Upper lobe of right lung (tissue), 1 donor: ENCODE results near the gene LFNG. TPM values are rescaled to one million over a fixed set of nuclear protein-coding genes. Genes with fewer than 3 reads are reported as not detected.

Experiments
- ATAC-seq: fragments of 200-7000 bp; cut with Tn5 transposase; one replicate; pipeline ENCODE4 v1.9.1; 2020; ENCODE audit warnings: mild to moderate bottlenecking, moderate library complexity
- DNase-seq: peaks from one replicate; pipeline ENCODE4 v3.0.0-alpha.2; 2020
- H3K27ac ChIP-seq: fragments of 200-600 bp; one replicate; pipeline ENCODE4 v1.8.0; 2022
- H3K27me3 ChIP-seq: fragments of 200-600 bp; one replicate; pipeline ENCODE4 v1.8.0; 2022; ENCODE audit warnings: mild to moderate bottlenecking
- H3K36me3 ChIP-seq: fragments of 200-600 bp; one replicate; pipeline ENCODE4 v1.8.0; 2022
- H3K4me1 ChIP-seq: fragments of 200-600 bp; one replicate; pipeline ENCODE4 v1.8.0; 2022
- H3K4me3 ChIP-seq: fragments of 200-600 bp; one replicate; pipeline ENCODE4 v1.8.0; 2022; ENCODE audit warnings: mild to moderate bottlenecking
- H3K9me3 ChIP-seq: fragments of 200-600 bp; one replicate; pipeline ENCODE4 v1.8.0; 2022
- intact Hi-C: fragments of 100-400 bp; cut with DNase I; formaldehyde crosslinking; loops from one replicate; pipeline ENCODE4 v1.11.0; 2022
- total RNA-seq: library from RNA; stranded (reverse); fragmentation: NEBNext Ultra II Directional; extraction: Animal tissue kit (Norgen Biotek cat#: 25700); gene quantifications from one replicate; pipeline ENCODE4 v1.2.1, GENCODE V29; 2021
- TF ChIP-seq, protein P1 (sequence below): fragments of 200-600 bp; IDR thresholded peaks from one replicate; pipeline ENCODE4 v1.8.0; 2022; ENCODE audit warnings: antibody characterized with exemption
- donor health status: DM: no; HTN: yes; CAD: no; lungs with severe emphysema.

LFNG gene
- total RNA-seq, 1 donor from 2014 or later, result 35.4 TPM

GRCh38 chr7:2510130-2510776 is 9.3 kb upstream of the LFNG start:
- peak overlapping the region; percentile 78 for H3K27ac ChIP-seq
- ATAC-seq, result no peak
- peaks cover 52% of the 10 kb centered on the region for H3K4me1 ChIP-seq
- no peaks in the 10 kb centered on the region for H3K27me3 ChIP-seq
- no peak overlapping the region for H3K4me3 ChIP-seq
- H3K36me3 ChIP-seq, result no peaks in the 10 kb centered on the region
- TF ChIP-seq, protein P1, sequence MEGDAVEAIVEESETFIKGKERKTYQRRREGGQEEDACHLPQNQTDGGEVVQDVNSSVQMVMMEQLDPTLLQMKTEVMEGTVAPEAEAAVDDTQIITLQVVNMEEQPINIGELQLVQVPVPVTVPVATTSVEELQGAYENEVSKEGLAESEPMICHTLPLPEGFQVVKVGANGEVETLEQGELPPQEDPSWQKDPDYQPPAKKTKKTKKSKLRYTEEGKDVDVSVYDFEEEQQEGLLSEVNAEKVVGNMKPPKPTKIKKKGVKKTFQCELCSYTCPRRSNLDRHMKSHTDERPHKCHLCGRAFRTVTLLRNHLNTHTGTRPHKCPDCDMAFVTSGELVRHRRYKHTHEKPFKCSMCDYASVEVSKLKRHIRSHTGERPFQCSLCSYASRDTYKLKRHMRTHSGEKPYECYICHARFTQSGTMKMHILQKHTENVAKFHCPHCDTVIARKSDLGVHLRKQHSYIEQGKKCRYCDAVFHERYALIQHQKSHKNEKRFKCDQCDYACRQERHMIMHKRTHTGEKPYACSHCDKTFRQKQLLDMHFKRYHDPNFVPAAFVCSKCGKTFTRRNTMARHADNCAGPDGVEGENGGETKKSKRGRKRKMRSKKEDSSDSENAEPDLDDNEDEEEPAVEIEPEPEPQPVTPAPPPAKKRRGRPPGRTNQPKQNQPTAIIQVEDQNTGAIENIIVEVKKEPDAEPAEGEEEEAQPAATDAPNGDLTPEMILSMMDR, result no peak
- DNase-seq, result no peak
- intact Hi-C loops, result no loop called here
- no peaks in the 10 kb centered on the region for H3K9me3 ChIP-seq

- intact Hi-C loops, result no loop called here
- peak overlapping the region; percentile 78 for H3K27ac ChIP-seq
- H3K9me3 ChIP-seq, result no peaks in the 10 kb centered on the region
These were observed 8.4 kb upstream of the LFNG start for GRCh38 chr7:2510909-2511768.

GRCh38 chr7:2511769-2512168 is 7.8 kb upstream of the LFNG start:
- DNase-seq, result no peak
- Histone ChIP-seq H3K36me3 (no peaks in the 10 kb centered on the region), H3K9me3 (no peaks in the 10 kb centered on the region), H3K27ac (peak overlapping the region; percentile 78), H3K27me3 (no peaks in the 10 kb centered on the region), H3K4me3 (peak overlapping the region; percentile 33), H3K4me1 (peaks cover 52% of the 10 kb centered on the region)
- TF ChIP-seq, protein P1, result no peak
- intact Hi-C loops, result no loop called here
- ATAC-seq, result no peak

More at GRCh38 chr7:2510909-2511768, 8.4 kb upstream of the LFNG start:
- Histone ChIP-seq H3K4me1 (peaks cover 52% of the 10 kb centered on the region), H3K4me3 (peak overlapping the region; percentile 33), H3K27me3 (no peaks in the 10 kb centered on the region), H3K36me3 (no peaks in the 10 kb centered on the region)
- DNase-seq (no peak), ATAC-seq (peak; percentile 52)
- TF ChIP-seq, protein P1, result no peak

GRCh38 chr7:2512179-2512661 is 7.4 kb upstream of the LFNG start:
- H3K4me3 ChIP-seq, result no peak overlapping the region
- peak overlapping the region; percentile 78 for H3K27ac ChIP-seq
- no peak for DNase-seq
- intact Hi-C loops, result no loop called here
- no peaks in the 10 kb centered on the region for H3K9me3 ChIP-seq
- H3K36me3 ChIP-seq, result no peaks in the 10 kb centered on the region
- TF ChIP-seq, protein P1, result no peak
- peaks cover 52% of the 10 kb centered on the region for H3K4me1 ChIP-seq
- no peaks in the 10 kb centered on the region for H3K27me3 ChIP-seq
- no peak for ATAC-seq

DNA sequence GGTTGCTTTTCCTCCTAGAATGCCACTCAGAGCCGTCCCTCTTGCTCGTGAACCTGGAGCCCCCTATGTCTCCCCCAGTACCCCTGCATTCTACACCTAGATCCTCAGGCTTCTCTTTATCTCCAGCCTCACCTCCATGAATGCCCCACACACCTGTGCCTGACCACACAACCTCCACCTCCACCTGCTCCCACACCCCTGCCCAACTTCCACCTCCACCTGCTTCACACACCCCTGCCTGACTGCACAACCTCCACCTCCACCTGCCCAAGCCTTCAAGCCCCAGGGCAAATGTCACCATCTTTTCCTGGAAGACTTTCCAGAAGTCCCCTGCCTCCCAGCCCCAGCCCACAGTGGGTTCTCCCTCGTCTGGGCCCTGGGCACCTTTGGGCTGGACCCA is 6.9 kb upstream of the LFNG start:
- no peak for DNase-seq
- Histone ChIP-seq H3K27me3 (no peaks in the 10 kb centered on the region), H3K9me3 (no peaks in the 10 kb centered on the region), H3K4me1 (peaks cover 48% of the 10 kb centered on the region), H3K36me3 (no peaks in the 10 kb centered on the region), H3K4me3 (no peak overlapping the region), H3K27ac (no peak overlapping the region)
- TF ChIP-seq, protein P1, result no peak
- intact Hi-C loops, result no loop called here
- ATAC-seq, result no peak
